GM12872 (cell line): ENCODE measurements around the gene RBMS3.

Source experiments
- CTCF ChIP-seq: IDR thresholded peaks from 3 replicates; pipeline ENCODE4 v1.5.1; 2011; ENCODE audit warnings: low read depth, mild to moderate bottlenecking, low read length, moderate library complexity; ENCODE audit not compliant: insufficient read depth

Gene RBMS3

GRCh38 chr3:29379097-29379496 is 98.2 kb downstream of the RBMS3 start:
- no peak for TF ChIP-seq CTCF

GRCh38 chr3:29381595-29381994 is 100.7 kb downstream of the RBMS3 start:
- no peak for TF ChIP-seq CTCF

GRCh38 chr3:29382409-29382808 is 101.5 kb downstream of the RBMS3 start:
- no peak for TF ChIP-seq CTCF

GRCh38 chr3:29382845-29383244 is 102.0 kb downstream of the RBMS3 start:
- no peak for TF ChIP-seq CTCF

- TF ChIP-seq CTCF, result no peak
These were observed 103.8 kb downstream of the RBMS3 start for GRCh38 chr3:29384640-29385039.

- TF ChIP-seq CTCF, result no peak
These were observed 104.4 kb downstream of the RBMS3 start for GRCh38 chr3:29385046-29385830.

GRCh38 chr3:29389362-29389761 is 108.5 kb downstream of the RBMS3 start:
- TF ChIP-seq CTCF, result no peak
